GM06990 (cell line): ENCODE measurements around the gene HIPK1.
"Not testable (repeated sequence)": the region's sequence is repeated elsewhere in the genome, so short reads cannot be mapped to it uniquely, and the experiment has no call there.

Source experiments
- DNase-seq: peaks from one replicate; pipeline ENCODE4 v3.0.0-alpha.2; 2011; ENCODE audit not compliant: insufficient read length; ENCODE audit errors: extremely low read depth
- H3K27me3 ChIP-seq: replicated peaks from 2 replicates; pipeline ENCODE4 v1.6.0; 2011; ENCODE audit warnings: low read length; ENCODE audit not compliant: control insufficient read depth, insufficient read depth
- H3K36me3 ChIP-seq: 2 replicates; pipeline ENCODE4 v1.5.1; 2011; ENCODE audit warnings: low read length; ENCODE audit not compliant: control insufficient read depth, insufficient read depth
- H3K4me3 ChIP-seq: replicated peaks from 2 replicates; pipeline ENCODE4 v1.5.1; 2011; ENCODE audit warnings: low read depth, mild to moderate bottlenecking, control low read depth, low read length
- TF ChIP-seq, protein P1 (sequence below): IDR thresholded peaks from 2 replicates; pipeline ENCODE4 v1.5.1; 2011; ENCODE audit warnings: low read length, control low read depth, mild to moderate bottlenecking, inconsistent platforms; ENCODE audit not compliant: insufficient read depth, poor library complexity, severe bottlenecking

The HIPK1 gene

GRCh38 chr1:114002492-114003239 lies 73.5 kb downstream of the HIPK1 start:
- H3K4me3 ChIP-seq: no peak overlapping the region
- H3K36me3 ChIP-seq: no peaks in the 10 kb centered on the region
- no peak for DNase-seq
- TF ChIP-seq, protein P1, sequence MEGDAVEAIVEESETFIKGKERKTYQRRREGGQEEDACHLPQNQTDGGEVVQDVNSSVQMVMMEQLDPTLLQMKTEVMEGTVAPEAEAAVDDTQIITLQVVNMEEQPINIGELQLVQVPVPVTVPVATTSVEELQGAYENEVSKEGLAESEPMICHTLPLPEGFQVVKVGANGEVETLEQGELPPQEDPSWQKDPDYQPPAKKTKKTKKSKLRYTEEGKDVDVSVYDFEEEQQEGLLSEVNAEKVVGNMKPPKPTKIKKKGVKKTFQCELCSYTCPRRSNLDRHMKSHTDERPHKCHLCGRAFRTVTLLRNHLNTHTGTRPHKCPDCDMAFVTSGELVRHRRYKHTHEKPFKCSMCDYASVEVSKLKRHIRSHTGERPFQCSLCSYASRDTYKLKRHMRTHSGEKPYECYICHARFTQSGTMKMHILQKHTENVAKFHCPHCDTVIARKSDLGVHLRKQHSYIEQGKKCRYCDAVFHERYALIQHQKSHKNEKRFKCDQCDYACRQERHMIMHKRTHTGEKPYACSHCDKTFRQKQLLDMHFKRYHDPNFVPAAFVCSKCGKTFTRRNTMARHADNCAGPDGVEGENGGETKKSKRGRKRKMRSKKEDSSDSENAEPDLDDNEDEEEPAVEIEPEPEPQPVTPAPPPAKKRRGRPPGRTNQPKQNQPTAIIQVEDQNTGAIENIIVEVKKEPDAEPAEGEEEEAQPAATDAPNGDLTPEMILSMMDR: no peak
- H3K27me3 ChIP-seq: no peaks in the 10 kb centered on the region

DNA sequence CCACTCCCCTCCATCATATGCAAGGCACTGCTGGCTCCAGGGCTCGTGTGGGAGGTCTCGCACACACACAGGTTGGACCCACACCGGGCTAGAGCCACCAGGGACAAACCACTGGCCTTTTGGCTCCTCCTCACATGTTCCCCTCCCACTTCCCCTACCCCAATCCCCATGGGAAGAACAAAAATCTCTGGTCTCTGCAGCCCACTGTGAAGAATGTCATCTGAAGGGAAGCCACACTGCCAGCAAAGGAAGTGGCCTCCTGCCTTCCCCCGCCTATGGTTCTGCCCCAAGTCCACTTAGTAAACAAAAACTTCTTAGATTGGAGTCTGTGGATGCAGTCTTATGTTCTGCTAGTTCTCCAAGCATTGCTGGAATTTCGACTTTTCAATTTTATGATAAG lies 74.3 kb downstream of the HIPK1 start:
- no peak for DNase-seq
- no peaks in the 10 kb centered on the region for H3K36me3 ChIP-seq
- no peaks in the 10 kb centered on the region for H3K27me3 ChIP-seq
- TF ChIP-seq, protein P1: no peak
- H3K4me3 ChIP-seq: no peak overlapping the region

DNA sequence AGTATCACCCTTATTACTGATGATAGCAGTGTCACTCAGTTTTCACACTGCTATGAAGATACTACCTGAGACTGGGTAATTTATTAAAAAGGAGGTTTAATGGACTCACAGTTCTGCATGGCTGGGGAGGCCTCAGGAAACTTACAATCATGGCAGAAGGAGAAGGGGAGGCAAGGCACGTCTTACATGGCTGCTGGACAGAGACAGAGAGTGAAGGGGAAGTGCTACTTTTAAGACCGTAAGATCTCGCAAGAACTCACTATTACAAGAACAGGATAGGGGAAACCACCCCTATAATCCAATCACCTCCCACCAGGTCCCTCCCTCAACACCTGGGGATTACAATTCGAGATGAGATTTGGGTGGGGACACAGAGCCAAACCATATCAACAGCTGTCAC lies 77.7 kb downstream of the HIPK1 start:
- H3K4me3 ChIP-seq, H3K27me3 ChIP-seq, H3K36me3 ChIP-seq, DNase-seq: not testable (repeated sequence)

GRCh38 chr1:114008480-114008941 lies 79.4 kb downstream of the HIPK1 start:
- DNase-seq: no peak
- H3K4me3 ChIP-seq: no peak overlapping the region
- H3K36me3 ChIP-seq: no peaks in the 10 kb centered on the region
- no peaks in the 10 kb centered on the region for H3K27me3 ChIP-seq
- TF ChIP-seq, protein P1: no peak

GRCh38 chr1:114008993-114009392 lies 79.9 kb downstream of the HIPK1 start:
- TF ChIP-seq, protein P1: no peak
- no peak for DNase-seq
- no peaks in the 10 kb centered on the region for H3K27me3 ChIP-seq
- H3K4me3 ChIP-seq: no peak overlapping the region
- no peaks in the 10 kb centered on the region for H3K36me3 ChIP-seq

- Histone ChIP-seq H3K36me3 (no peaks in the 10 kb centered on the region), H3K27me3 (no peaks in the 10 kb centered on the region), H3K4me3 (no peak overlapping the region)
- TF ChIP-seq, protein P1: no peak
- DNase-seq: no peak
Measured at GRCh38 chr1:114009393-114009792, 80.3 kb downstream of the HIPK1 start.
